Measurements from ENCODE around the gene ZNF862. TPM values are rescaled to one million over a fixed set of nuclear protein-coding genes. Genes with fewer than 3 reads are reported as not detected.
A peak's percentile ranks its signal among the peaks of the same experiment; 100 is the strongest.

Gene ZNF862
- total and polyA plus RNA-seq, 12 donors: 3.9 to 13.3 (median 10.2) TPM

GRCh38 chr7:149874644-149875028, 36.5 kb downstream of the ZNF862 start:
- Histone ChIP-seq H3K27ac (peak overlapping the region in 9 of 10 donors; percentile 17 to 97 (median 92)), H3K9me3 (no peaks in the 10 kb centered on the region), H3K4me1 (peaks cover 5 to 43% (median 22%) of the 10 kb centered on the region in 9 donors), H3K4me3 (peak overlapping the region in 9 of 10 donors; percentile 70 to 95 (median 78)), H3K27me3 (no peaks in the 10 kb centered on the region), H3K36me3 (peaks cover 0 to 20% (median 0%) of the 10 kb centered on the region in 9 donors)
- TF ChIP-seq CTCF (IDR thresholded peaks at IDR 0.05): no peak
- WGBS, 2 donors: 63 to 74% methylated on average over 8 of the region's 8 CpGs
- ATAC-seq (peak in 1 of 8 donors; percentile 29), DNase-seq (no peak)
- intact Hi-C loops (cut with DNase I): loop anchor here in 2 of 10 donors (1.0 to 5.0 kb wide), 2 partner anchors 36 to 37 kb away; partner anchors contain the start of gene ZNF862 (in 2 of the 2)

GRCh38 chr7:149875396-149875795, 37.2 kb downstream of the ZNF862 start:
- Histone ChIP-seq H3K27me3 (no peaks in the 10 kb centered on the region), H3K4me1 (peaks cover 6 to 38% (median 26%) of the 10 kb centered on the region in 9 donors), H3K9me3 (no peaks in the 10 kb centered on the region), H3K36me3 (peaks cover 0 to 26% (median 0%) of the 10 kb centered on the region in 9 donors), H3K27ac (no peak overlapping the region), H3K4me3 (no peak overlapping the region)
- ATAC-seq: no peak
- WGBS, 2 donors: 96% methylated on average over 4 of the region's 4 CpGs
- TF ChIP-seq CTCF (IDR thresholded peaks at IDR 0.05): no peak
- intact Hi-C loops (cut with DNase I): no loop called here
- no peak for DNase-seq

- no peak overlapping the region for H3K4me3 ChIP-seq
- intact Hi-C loops (cut with DNase I): no loop called here
- H3K27ac ChIP-seq: no peak overlapping the region
- TF ChIP-seq CTCF (IDR thresholded peaks at IDR 0.05): no peak
- H3K4me1 ChIP-seq: peaks cover 10 to 45% (median 29%) of the 10 kb centered on the region in 9 donors
- H3K36me3 ChIP-seq: peaks cover 0 to 28% (median 0%) of the 10 kb centered on the region in 9 donors
- no peaks in the 10 kb centered on the region for H3K27me3 ChIP-seq
- H3K9me3 ChIP-seq: no peaks in the 10 kb centered on the region
- WGBS, 2 donors: 79 to 91% methylated on average over 16 of the region's 16 CpGs
- no peak for ATAC-seq
- DNase-seq: no peak
Measured at GRCh38 chr7:149877890-149878522, 39.8 kb downstream of the ZNF862 start.

GRCh38 chr7:149878523-149878921, 40.3 kb downstream of the ZNF862 start:
- ATAC-seq: no peak
- 91 to 93% methylated on average over 11 to 13 of the region's 13 CpGs for WGBS, 2 donors
- intact Hi-C loops (cut with DNase I): no loop called here

More at GRCh38 chr7:149878523-149878921, 40.3 kb downstream of the ZNF862 start:
- Histone ChIP-seq H3K27me3 (no peaks in the 10 kb centered on the region), H3K9me3 (no peaks in the 10 kb centered on the region), H3K4me3 (no peak overlapping the region), H3K27ac (no peak overlapping the region), H3K36me3 (peaks cover 0 to 28% (median 0%) of the 10 kb centered on the region in 9 donors), H3K4me1 (peaks cover 13 to 48% (median 28%) of the 10 kb centered on the region in 9 donors)
- no peak for DNase-seq
- no peak for TF ChIP-seq CTCF (IDR thresholded peaks at IDR 0.05)
